NCI-H1694 treated with DMSO at 0.1 percent for 48 hours (cell line): ENCODE data around the gene GALNT4.
A peak's percentile ranks its signal among the peaks of the same experiment; 100 is the strongest.

ENCODE experiments used
- DNase-seq: peaks from one replicate; lab custom pipeline; 2025; lab: John Stamatoyannopoulos, UW

GALNT4 gene

DNA sequence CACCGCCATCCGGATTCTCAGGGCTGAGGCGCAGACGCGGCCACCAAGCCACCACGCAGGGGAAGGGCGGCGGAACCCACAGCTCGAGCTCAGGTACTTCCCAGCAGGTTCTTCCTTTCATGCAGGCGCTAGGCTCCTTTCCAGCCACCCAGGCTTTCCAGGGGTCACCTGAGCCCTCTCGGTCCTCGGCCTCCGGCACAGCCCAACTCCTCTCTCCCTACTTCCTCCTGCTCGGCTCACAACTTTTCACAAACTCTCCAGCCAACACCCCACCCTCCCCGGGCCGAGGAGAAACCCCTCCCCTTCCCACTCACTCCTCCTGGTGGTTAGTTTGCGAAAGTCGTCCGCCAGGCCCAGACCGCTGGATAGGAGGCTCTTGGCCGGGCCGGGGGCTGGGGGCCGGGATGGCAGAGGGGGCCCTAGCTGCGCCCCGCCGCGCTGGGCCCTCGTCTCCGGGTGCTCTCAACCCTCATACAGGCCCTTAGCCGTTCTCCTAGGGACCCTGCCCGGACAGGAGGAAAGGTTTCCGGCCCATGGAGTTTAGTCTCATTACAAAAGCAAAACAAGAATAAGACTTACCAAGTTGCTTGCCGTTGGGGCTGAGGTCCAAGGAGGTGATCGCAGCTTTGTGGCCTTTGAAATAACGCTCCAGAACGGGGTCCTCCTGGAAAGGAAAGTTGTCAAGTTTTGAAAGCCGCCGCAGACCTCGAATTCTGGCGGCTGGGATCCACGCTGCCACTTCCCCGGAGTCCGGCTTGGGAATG, at the start of gene GALNT4:
TSS of gene GALNT4 (minus strand) at position 256 of the 764 bp plus-strand sequence. CDS start at position 9, 247 bp downstream.
- peak; percentile 17 for DNase-seq

DNA sequence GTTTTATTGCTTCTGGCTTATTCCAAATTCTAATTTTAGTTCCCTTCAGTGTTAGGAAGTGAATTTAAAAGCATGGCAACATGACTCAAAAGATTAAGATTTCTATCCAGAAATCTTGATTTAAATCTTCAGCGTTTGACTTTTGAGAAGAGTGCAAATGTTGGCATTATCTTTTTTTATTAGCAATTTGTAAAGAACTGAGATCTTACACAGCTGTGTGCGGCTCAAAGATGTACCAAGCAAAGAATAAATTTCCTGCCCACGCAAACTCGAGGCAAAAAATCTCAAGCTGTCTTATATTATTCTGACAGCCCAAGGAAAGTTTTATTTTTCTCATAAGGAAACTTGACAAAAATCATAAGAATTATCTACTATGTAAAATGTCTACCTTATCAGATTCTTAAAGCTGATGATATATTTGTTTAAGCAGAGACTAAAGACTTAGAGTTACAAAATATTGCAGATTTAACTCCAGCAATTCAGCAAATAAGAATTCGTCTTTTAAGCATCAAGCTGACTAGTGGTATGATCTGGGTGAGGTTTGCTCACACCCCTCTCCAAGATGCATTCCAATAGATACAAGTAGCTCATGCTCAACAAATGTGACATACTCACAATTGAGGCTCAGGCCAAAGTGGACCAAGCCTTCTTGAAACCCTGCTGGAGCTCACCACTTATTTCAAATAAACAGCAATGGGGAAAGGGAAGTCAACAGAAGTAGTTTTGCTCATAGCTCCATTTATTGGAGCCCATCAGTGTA, 48.6 kb upstream of the GALNT4 start:
- DNase-seq, result no peak

DNA sequence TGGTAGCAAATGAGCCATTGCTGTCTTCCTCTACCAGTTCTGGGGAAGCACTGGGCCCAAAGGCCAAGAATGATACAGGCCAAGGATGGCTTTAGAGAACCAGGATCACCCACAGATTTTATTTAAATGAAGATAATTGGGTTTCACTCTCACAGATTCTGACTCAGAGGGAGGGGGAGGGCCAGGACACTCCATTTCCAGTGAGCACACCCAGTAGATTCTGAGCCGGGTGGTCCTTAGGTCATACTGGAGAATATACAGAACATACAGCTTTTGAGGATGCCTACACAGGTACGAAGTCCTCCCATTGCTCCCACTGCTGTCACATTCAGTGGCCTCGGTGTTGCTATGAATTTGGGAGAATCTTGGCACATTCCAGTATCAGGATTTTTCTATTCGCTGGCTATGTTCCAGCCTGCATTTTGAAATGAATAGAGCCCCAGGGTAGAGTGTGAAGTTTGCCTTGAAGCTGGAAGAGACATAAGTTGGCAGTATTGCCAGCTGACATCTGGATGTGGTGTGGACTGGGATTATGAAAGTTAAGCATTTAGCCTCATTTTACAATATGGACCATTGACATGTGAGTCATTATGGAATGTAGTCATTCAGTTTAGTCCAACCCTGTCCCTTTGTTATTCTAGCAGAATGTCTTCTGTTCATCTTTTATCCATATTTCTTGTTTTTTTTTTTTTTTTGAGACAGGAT, 47.0 kb upstream of the GALNT4 start:
- DNase-seq, result no peak

DNA sequence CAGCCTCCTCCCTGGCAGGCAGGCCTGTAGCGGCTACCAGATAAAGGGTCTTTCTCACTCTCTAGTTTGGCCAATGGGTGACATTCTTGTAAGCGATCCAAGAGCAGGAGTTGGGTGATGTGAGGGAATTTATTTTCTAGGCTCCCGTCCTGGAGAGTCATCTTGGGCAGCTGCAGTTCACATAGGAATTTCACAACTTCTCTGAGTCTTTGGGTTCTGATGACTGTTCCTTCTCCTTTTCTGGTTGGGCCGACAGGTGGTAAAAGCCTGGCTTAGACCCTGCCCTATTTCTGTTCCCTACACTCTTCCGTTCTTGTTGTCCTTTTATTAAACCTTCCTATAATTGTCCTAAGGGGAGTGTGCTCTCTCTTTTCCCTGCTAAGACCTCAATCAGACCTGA, 43.9 kb upstream of the GALNT4 start:
- no peak for DNase-seq

DNA sequence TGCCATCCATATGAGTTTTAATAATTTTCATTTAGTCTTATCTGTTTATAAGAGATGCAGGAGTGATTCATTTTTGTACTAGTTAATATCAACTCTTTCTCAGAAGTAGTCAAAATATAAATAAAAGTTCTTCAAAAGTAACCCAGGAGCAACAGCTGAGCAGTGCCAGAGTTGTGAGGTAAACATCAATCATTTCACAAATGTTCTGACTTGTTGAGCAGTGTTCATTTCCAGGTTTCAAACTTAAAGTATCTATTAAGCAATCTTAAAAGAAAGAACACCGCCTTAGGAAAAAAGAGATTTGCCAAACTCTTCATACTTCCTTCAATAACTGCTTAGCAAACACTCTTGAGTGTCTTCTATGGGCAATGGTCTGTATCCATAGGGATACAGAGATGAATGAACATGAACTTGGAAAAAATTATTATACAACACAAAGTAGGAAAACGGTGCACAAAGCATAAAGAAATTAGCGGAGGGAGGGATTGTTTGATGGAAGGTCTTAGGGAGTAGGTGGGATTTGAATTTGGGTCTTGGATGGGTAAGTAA, 43.2 kb upstream of the GALNT4 start:
- no peak for DNase-seq

DNA sequence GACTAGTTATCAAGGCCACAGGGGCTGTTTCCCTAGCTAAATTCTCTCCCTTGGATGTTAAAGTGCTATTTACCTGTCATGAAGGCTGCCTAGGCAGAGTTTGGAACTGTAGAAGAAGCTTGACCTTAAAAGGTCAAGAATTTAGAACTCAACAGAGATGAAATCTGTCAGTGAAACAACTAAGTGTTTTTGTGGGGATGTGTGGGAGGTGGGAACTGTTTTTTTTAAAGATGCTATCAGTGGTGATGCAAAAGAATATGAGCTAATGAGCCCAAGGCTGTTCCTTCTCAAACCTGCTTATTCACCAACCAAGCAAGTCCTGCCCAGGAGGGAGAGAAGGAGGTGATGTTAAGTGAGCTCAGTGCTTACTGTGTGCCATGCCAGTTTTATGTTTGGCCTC, 42.0 kb upstream of the GALNT4 start:
- DNase-seq, result no peak

DNA sequence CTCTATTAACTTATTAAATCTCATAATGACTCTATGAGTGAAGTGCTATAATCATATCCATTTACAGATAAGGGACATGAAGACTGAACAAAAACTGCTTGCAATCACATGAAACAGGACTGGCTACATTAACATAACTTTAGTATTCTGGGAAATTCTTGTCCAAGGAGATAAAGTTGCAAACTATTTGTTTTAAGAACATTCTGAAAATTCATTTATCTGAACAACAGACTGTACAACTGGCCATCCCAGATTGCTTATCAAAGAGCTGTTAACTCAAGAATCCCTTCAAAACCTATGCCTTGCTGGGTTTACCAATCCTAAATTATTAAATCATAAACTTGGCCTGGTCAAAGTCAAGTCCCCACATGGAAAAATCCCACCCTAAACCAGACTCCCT, 40.4 kb upstream of the GALNT4 start:
- DNase-seq, result no peak

DNA sequence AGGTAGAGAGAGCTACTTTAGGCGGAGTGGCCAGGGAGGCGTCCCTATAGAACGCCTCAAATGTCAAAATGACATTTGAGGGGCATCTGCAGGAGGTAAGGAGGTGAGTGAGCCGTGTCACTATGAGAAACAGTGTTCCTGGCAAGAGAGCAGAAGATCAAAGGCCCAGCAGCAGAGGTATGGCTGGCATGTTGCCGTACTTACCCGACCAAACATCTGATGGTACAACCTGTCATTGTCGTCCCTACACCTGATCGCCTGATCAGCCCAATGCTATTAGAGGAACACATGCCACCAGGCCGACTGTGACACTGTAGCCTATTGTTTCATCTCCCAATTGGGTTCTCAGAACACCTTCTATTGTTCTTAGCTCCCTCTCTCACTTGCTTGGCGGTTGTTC, 35.2 kb upstream of the GALNT4 start:
- no peak for DNase-seq

DNA sequence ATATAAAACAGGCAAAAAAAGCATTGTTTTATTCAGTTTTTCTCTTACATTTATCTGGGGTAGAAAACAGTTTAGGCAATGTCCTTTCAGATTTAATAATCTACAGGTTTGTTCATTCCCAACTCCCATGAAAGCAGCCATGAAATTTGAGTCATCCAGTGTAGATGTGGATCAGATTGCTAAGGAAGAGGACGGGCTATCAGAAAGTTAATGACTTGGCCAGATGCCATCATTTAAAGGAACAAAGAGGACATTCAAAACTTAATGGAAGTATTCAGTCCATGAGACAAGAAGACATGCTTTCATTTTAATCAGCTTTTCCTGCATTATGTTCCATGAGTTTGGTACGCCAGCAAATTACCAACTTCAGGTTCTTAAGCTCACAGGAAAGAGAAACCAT, 32.4 kb upstream of the GALNT4 start:
- DNase-seq, result no peak

DNA sequence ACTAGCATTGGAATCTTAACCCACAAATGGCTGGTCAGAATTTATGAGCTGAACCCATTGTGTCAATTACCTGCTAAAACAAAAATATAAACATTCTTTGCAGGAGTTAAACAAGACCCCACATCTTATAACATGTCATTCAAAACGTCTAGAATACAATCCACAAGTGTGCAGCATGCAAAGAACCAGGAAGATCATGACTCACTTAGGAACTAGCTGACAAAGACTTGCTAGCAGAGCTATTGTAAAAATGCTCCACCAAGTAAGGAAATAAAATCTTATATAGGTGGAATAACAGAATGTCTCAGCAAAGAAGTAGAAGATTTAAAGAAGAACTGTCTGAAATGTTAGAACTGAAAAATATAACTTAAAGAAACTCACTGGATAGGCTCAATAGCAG, 27.8 kb upstream of the GALNT4 start:
- DNase-seq, result no peak

DNA sequence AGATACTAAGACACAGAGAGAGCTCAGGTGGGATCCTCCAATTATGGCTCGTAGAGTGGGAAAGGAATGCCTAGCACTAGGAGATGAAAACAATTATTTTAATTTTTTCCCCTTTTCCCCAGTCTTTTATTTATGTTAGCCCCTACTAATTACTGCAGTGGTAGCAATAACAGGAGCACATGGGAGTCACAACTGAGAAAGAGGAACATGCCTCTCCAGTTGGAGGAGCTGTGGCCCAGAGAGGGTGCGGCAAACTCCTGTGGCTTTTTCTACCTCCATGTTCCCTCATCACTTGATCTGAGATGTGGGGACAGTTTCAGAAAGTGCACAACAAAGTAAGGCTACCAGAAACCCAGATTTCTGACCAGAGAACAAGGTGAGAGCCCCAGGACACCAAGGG, 27.2 kb upstream of the GALNT4 start:
- no peak for DNase-seq

DNA sequence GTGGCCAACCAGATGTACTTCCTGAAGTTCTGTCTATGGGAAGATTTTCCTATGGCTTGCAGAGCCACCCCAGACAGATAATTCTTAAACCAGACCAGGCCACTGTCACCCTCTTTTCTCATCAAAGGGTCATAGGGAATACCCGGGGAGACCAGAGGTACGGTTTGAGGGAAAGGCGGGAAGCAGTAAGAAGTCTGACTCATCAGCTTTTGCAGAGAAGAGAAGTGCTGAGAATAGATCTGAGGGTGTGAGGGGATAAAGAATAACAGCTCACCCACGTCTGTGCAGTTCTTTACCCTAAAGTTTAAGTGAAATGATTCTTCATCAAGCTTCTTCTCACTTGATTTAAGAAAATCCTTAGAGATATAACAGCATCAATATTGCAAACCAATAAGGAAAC, 22.5 kb upstream of the GALNT4 start:
- DNase-seq, result no peak

DNA sequence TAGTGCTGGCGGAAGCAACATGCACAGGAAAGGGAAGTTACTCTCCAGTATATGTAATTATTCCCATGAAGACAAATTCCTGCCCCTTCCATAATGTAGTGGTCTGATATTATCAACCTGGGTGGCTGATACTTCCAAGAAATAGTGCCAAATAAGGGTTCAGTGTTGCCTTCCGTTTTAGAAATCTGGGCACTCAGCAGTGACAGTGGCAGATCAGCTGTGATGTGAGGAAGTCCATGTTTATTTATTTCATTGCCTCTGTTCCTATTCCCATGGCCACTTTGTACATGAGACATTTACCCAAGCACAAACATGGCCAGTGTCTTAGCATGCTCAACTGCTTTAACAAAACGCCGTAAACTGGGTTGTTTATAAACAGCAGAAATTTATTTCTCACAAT, 21.6 kb upstream of the GALNT4 start:
- no peak for DNase-seq

DNA sequence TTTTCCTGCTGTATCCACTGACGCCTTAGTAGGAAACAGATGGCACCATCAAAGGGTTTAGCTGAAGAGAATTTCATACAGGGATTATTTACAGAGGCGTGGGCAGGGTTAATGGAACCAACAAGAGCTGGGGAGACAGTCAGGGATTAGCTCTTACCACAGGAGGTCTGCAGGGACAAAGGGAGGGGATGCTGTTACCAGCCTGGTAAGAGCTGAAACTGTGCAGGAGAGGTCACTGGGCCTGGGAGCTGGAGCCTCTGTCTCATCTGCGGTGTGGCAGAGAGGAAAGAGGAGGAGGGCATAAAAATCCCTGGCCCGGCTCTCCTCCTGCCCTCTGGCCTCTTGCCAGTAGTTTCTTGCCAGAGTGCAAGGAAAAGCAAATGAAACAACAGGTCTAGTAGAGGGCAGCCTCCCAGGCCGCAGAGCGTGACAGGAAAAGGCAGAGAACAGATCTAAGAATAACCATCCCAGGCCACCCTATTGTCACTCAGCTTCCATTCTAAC, 20.1 kb upstream of the GALNT4 start:
- DNase-seq, result peak; percentile 41

DNA sequence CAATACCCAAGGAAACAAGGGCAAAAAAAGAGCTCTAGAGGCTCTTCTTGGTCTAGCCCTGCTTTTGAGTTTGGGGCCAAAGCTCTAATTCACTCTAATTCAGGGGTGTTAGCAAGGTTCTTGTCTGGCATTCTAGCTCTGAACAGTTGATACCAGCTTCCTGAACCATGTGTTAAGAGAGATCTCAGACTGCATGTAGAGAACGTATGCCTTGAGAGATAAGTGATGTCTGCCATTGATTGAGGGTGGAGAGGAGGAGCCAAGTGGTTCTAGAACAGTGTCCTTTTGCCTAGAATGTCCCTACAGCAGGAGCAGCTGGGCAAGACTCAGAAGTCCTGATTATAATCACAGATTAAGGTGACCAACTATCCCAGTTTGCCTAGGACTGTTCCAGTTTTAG, 19.4 kb upstream of the GALNT4 start:
- no peak for DNase-seq

DNA sequence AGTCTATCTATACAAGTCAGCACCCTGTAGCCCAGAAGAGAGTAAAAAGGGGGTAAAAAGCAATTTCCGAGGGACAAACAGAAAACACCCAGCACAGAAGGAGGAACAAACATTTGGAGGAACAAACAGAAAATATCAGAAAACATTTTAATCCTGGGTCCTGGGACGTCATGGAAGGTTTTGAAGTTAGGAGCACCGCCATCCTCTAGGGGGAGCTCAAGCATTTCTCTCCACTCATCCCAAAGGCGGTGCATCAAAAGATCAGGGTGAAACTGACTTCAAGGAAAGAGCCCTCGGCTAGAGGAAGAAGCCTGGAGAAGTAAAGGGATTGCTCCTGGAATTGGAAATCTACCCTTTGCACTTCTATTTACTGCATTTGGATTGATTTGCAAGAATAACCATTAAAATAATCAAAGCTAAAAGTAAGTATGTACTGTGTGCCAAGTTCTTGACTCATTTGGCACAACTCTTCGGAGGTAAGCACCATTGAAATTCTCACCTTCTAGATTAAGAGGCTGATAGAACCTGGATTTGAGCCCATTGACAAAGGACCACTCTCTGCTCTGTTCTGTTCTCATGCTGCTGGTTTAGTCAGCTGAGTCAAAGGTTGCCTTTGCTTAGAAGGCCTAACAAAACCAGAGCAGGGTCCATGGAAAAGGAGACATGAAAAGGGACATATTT, 18.5 kb upstream of the GALNT4 start:
- peak; percentile 55 for DNase-seq

DNA sequence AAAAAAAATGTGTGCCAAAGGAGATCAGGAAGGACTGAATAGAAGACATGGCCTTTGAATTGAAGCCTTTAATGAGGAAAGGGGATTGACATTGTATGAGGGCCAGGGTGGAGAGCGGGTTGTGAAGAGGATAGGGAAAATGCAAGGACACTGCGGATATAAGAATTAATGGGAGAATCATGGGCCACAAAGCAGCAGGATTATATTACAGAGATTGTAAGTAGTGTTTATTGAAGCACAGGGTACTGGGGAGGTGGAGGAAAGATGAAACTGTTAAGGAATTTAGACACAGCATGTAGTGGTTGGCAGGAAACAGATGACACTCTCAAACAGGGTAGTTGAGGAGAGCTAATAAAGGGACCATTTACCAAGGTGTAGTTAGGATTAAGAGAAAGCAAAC, 17.6 kb upstream of the GALNT4 start:
- no peak for DNase-seq

DNA sequence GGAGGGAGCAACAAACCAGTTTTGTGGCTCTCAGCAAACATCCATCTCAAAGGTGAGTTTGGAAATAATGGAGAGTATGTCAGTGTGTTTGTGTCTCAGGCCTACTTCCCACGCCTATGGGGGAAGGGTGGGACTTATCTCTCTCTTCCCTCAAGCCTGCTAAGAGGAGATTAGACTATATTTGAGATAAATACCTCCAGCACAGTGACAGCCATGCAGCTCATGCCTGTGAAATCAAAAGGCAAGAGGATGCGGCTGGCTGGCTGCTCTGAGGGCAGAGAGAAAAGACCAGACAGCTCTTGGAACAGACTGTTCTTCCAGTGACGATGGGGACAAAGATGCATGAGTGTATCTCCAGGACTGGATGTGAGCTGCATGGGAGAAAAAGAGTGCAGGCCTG, 16.0 kb upstream of the GALNT4 start:
- DNase-seq, result no peak

DNA sequence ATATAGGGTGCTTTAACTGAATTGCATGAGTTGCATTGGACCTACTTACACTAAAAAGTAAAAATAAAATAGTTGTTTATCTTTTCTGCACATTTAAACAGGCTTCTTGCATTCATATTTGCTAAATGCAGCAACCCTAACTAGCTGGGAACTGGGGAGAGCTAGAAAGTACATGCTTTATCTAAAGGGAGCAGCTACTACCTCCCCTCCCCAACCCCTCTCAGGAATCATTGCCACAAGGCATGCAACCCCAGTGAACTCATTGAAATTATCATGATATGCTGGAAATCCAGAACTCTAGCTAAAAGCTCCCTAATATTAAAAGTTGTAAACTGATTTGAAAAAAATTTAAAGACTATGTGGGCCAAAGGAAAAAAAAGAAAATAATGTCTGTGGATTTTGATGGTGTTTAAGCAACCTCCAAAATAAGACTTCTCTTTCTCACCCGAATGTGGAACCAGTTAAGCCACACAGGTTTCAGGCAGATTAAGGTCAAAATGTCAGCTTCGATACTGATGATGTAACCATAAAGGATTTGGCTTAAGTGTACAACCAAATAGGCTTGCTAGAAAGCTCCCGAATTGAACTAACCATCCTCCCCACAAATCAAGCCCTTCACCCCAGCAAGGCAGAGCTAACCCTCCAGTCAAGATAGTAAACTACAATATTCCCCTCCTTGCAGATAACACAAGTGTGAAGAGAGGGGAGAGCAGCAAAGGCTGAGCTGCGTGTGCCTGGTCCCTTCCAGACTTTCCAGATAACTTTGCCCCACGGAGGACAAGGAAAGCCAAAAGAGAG, 15.0 kb upstream of the GALNT4 start:
- no peak for DNase-seq

DNA sequence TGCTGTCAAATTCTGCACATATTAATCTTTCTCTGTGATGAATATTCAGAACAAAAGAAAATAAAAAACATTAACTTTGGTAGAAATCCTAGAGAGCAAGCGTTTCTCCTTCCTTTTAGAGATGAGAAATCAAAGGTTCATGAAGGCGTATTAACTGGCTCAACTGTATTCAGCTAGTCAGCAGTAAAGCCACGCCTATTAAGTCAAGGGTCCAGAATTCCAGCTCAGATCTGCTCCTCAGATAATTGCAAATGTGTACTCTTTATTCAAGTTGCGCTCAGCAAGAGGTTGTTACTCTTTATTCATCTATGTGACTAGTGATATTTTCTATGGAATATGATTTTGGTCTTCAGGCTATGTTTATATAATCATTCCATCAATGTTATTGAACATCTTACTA, 14.3 kb upstream of the GALNT4 start:
- DNase-seq, result no peak

DNA sequence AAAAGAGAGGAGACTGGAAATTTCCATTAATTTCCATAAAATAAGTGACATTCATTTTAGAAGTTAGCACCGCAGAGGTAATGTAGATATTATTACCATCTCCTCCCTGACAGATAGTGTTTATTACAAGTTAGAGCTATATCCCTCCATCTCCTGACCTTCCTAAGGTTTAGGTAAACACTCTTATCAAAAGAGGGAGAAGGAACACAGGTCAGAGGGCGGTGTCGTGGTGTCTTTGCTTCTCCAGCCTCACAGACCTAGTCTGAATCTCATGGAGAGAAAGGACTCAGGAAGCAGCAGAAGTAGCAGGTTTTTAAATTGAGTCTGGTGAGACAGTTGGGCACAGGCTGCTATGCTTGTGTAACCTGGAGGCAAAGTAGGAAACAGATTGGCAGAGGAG, 12.8 kb upstream of the GALNT4 start:
- DNase-seq, result no peak
